SK-N-SH (cell line): ENCODE results near the gene UCP3. TPM values are rescaled to one million over a fixed set of nuclear protein-coding genes. Genes with fewer than 3 reads are reported as not detected.
A peak's percentile ranks its signal among the peaks of the same experiment; 100 is the strongest.
"Not testable (repeated sequence)": the region's sequence is repeated elsewhere in the genome, so short reads cannot be mapped to it uniquely, and the experiment has no call there.

Experiments
- CTCF ChIA-PET: fragments of 300-600, 350-600 bp; formaldehyde crosslinking; extraction: SDS; loops from one replicate; lab custom pipeline; 2021; lab: Yijun Ruan, JAX
- POLR2A ChIA-PET: fragments of 350-600 bp; sonication (Branson Sonifier 250); formaldehyde crosslinking; extraction: SDS; loops from one replicate; lab custom pipeline; 2020; ENCODE audit warnings: antibody characterized with exemption, inconsistent platforms; lab: Yijun Ruan, JAX
- DNase-seq: peaks from one replicate; pipeline ENCODE4 v3.0.0; 2012
- H2AFZ ChIP-seq: fragments of 200-600 bp; sonication (generic); 2 replicates; pipeline ENCODE4 v1.8.1; 2016; ENCODE audit warnings: antibody characterized with exemption, mild to moderate bottlenecking, low read depth
- H3F3A ChIP-seq: fragments of 200-600 bp; sonication (generic); replicated peaks from 2 replicates; pipeline ENCODE3; 2016; ENCODE audit warnings: antibody characterized with exemption, mild to moderate bottlenecking; ENCODE audit not compliant: insufficient read depth
- H3K27ac ChIP-seq, 2 experiments: fragments of 200-500 bp in 1 of 2; fragments of 200-600 bp in 1 of 2; sonication (Bioruptor generic) in 1 of 2; sonication (generic), shearing (Covaris generic) in 1 of 2; 2 replicates each; pipeline versions ENCODE4 v1.5.1 to v1.6.1; 2014 to 2016; ENCODE audit warnings: low read depth in 2 of 2, inconsistent platforms in 1 of 2, low read length in 1 of 2, mild to moderate bottlenecking in 1 of 2, mixed read lengths in 1 of 2
- H3K27me3 ChIP-seq: fragments of 200-600 bp; sonication (generic), shearing (Covaris generic); 2 replicates; pipeline ENCODE4 v1.6.1; 2016; ENCODE audit warnings: mixed run types; ENCODE audit not compliant: insufficient read depth
- H3K36me3 ChIP-seq, 2 experiments: fragments of 200-500 bp in 1 of 2; fragments of 200-600 bp in 1 of 2; sonication (Bioruptor generic) in 1 of 2; sonication (generic) in 1 of 2; replicated peaks in 1 of 2; 2 replicates each; pipeline versions ENCODE3 to v1.5.1; 2014 to 2016; ENCODE audit warnings: low read length in 1 of 2, mild to moderate bottlenecking in 1 of 2; ENCODE audit not compliant: insufficient read depth in 2 of 2, control insufficient read depth in 1 of 2
- H3K4me1 ChIP-seq, 2 experiments: fragments of 200-500 bp in 1 of 2; fragments of 200-600 bp in 1 of 2; sonication (Bioruptor generic) in 1 of 2; sonication (generic), shearing (Covaris generic) in 1 of 2; 2 replicates each; pipeline versions ENCODE4 v1.5.1 to v1.6.1; 2014 to 2016; ENCODE audit warnings: low read depth in 1 of 2, low read length in 1 of 2, mixed run types in 1 of 2; ENCODE audit not compliant: insufficient read depth in 2 of 2, control insufficient read depth in 1 of 2
- H3K4me2 ChIP-seq: fragments of 200-600 bp; sonication (generic), shearing (Covaris generic); 2 replicates; pipeline ENCODE4 v1.6.1; 2017; ENCODE audit warnings: mixed run types
- H3K4me3 ChIP-seq, 2 experiments: fragments of 200-500 bp in 1 of 2; fragments of 200-600 bp in 1 of 2; sonication (Bioruptor generic) in 1 of 2; sonication (generic), shearing (Covaris generic) in 1 of 2; 2 replicates each; pipeline versions ENCODE4 v1.5.1 to v1.8.1; 2014 to 2016; ENCODE audit warnings: low read depth in 2 of 2, inconsistent platforms in 1 of 2, low read length in 1 of 2, mild to moderate bottlenecking in 1 of 2, mixed read lengths in 1 of 2, moderate library complexity in 1 of 2
- H3K79me2 ChIP-seq: fragments of 200-600 bp; sonication (generic); 2 replicates; pipeline ENCODE4 v1.8.1; 2017; ENCODE audit warnings: mild to moderate bottlenecking; ENCODE audit not compliant: insufficient read depth
- H3K9ac ChIP-seq: fragments of 200-600 bp; sonication (generic); 2 replicates; pipeline ENCODE4 v1.6.1; 2017; ENCODE audit warnings: mixed run types
- H3K9me2 ChIP-seq: fragments of 200-600 bp; sonication (generic); 2 replicates; pipeline ENCODE4 v1.6.1; 2017; ENCODE audit warnings: mixed run types
- H3K9me3 ChIP-seq: fragments of 200-600 bp; sonication (generic); 2 replicates; pipeline ENCODE4 v1.6.1; 2017; ENCODE audit warnings: mixed run types, mild to moderate bottlenecking, moderate library complexity
- H4K20me1 ChIP-seq: fragments of 200-600 bp; sonication (generic); 2 replicates; pipeline ENCODE4 v1.6.1; 2017; ENCODE audit warnings: mild to moderate bottlenecking, mixed run types; ENCODE audit not compliant: insufficient read depth
- CTCF ChIP-seq: fragments of 200-600 bp; sonication (generic); IDR thresholded peaks from 2 replicates; pipeline ENCODE4 v1.6.1; 2017; ENCODE audit warnings: antibody characterized with exemption, mild to moderate bottlenecking, moderate library complexity
- IRF3 ChIP-seq: fragments of 150-350 bp; IDR thresholded peaks from 2 replicates; pipeline ENCODE4 v1.6.1; 2016; ENCODE audit warnings: mild to moderate bottlenecking, low read depth, low read length
- MAX ChIP-seq: IDR thresholded peaks from 2 replicates; pipeline ENCODE4 v1.4.0; 2012; ENCODE audit warnings: low read depth
- YY1 ChIP-seq: IDR thresholded peaks from 2 replicates; pipeline ENCODE4 v1.4.0; 2012; ENCODE audit warnings: low read depth, mild to moderate bottlenecking
- WGBS: methylation state at CpG from one replicate; pipeline ENCODE4 v1.1.6; 2017; ENCODE audit warnings: low lambda C conversion rate; 5-methylcytosine and 5-hydroxymethylcytosine counted together
- polyA plus RNA-seq, 3 experiments: library from polyadenylated mRNA; depleted of rRNA; stranded (reverse); fragments of >200 nt; gene quantifications; 2 replicates each; pipeline ENCODE4 v1.2.3, GENCODE V29; 2012

Gene UCP3
- polyA plus RNA-seq, 1 of the 3 experiments (the other 2 are of a cell fraction), result 1.2 TPM

GRCh38 chr11:73989156-73989555 lies 19.7 kb downstream of the UCP3 start:
- DNase-seq, result no peak
- TF ChIP-seq CTCF (peak; percentile 23; the same call in 1 of the 2 replicates), YY1 (no peak), IRF3 (no peak)
- TF ChIP-seq, all 33 proteins: peak for 1
- Histone ChIP-seq H3F3A (no peaks in the 10 kb centered on the region), H3K4me2 (no peak overlapping the region), H2AFZ (no peak overlapping the region), H4K20me1 (no peaks in the 10 kb centered on the region), H3K27ac (no peak overlapping the region), H3K9me2 (no peaks in the 10 kb centered on the region), H3K4me1 (peaks cover 0 to under 1% of the 10 kb centered on the region in 2 experiments; a peak in 1 of 4 replicates), H3K36me3 (no peaks in the 10 kb centered on the region), H3K9ac (no peak overlapping the region), H3K79me2 (no peaks in the 10 kb centered on the region), H3K27me3 (no peaks in the 10 kb centered on the region), H3K4me3 (no peak overlapping the region), H3K9me3 (no peaks in the 10 kb centered on the region)
- POLR2A ChIA-PET, result no interaction called here
- CTCF ChIA-PET, result no interaction called here
- 88% methylated on average over 6 of the region's 6 CpGs for WGBS

GRCh38 chr11:73988227-73988626 lies 20.7 kb downstream of the UCP3 start:
- Histone ChIP-seq H3K9me2 (no peaks in the 10 kb centered on the region), H3K4me2 (no peak overlapping the region), H3K79me2 (no peaks in the 10 kb centered on the region), H3K4me3 (no peak overlapping the region), H3K4me1 (peaks cover 7 to 8% of the 10 kb centered on the region in 2 experiments; a peak in 2 of 4 replicates), H3K36me3 (no peaks in the 10 kb centered on the region), H3F3A (no peaks in the 10 kb centered on the region), H2AFZ (no peak overlapping the region), H3K27ac (no peak overlapping the region), H4K20me1 (no peaks in the 10 kb centered on the region), H3K9ac (no peak overlapping the region), H3K9me3 (no peaks in the 10 kb centered on the region), H3K27me3 (no peaks in the 10 kb centered on the region)
- TF ChIP-seq MAX, result no peak
- DNase-seq, result no peak
- CTCF ChIA-PET, result interaction anchor here (0.8 kb wide), 1 partner anchor 9 kb away, joined by 4 read pairs; no protein-coding TSS in a partner anchor
- POLR2A ChIA-PET, result no interaction called here
- 81% methylated on average over 7 of the region's 7 CpGs for WGBS

GRCh38 chr11:73985661-73986060 lies 23.2 kb downstream of the UCP3 start:
- H3K9me2 ChIP-seq, H4K20me1 ChIP-seq, POLR2A ChIA-PET, DNase-seq, H3K27me3 ChIP-seq, H3K79me2 ChIP-seq, H2AFZ ChIP-seq, H3K9ac ChIP-seq, H3K4me2 ChIP-seq, H3K36me3 ChIP-seq, H3F3A ChIP-seq, H3K9me3 ChIP-seq, CTCF ChIA-PET, H3K27ac ChIP-seq, H3K4me3 ChIP-seq: not testable (repeated sequence)
- WGBS, result 82% methylated on average over 4 of the region's 4 CpGs
- peaks cover 7 to 18% of the 10 kb centered on the region in 2 experiments; a peak in 2 of 4 replicates for H3K4me1 ChIP-seq
